ENCODE results near the gene ORAI1. TPM values are rescaled to one million over a fixed set of nuclear protein-coding genes. Genes with fewer than 3 reads are reported as not detected.

The ORAI1 gene
- total and polyA plus RNA-seq, 2 of the 13 experiments (the other 11 are each of a cell fraction or from before 2014, with no cell fraction given), result 9.2 to 17.2 TPM

GRCh38 chr12:121626087-121626852 is at the start of gene ORAI1 (continued):
- TF ChIP-seq FOXA3 (CRISPR knock-in tag; IDR thresholded peaks at IDR 0.05) (peak; percentile 61; the same call in 1 of the 2 replicates), MBD4 (IDR thresholded peaks at IDR 0.05; ENCODE audit: borderline replicate concordance, low read length) (no peak), ZNF567 (CRISPR knock-in tag; IDR thresholded peaks at IDR 0.05; ENCODE audit: borderline replicate concordance) (no peak), HMG20B (CRISPR knock-in tag; conservative IDR thresholded peaks at IDR 0.05) (no peak), RAD51 (IDR thresholded peaks at IDR 0.05; ENCODE audit: borderline replicate concordance) (peak; percentile 95), ATM (IDR thresholded peaks at IDR 0.05; ENCODE audit: borderline replicate concordance) (no peak), FOXA1 (IDR thresholded peaks at IDR 0.05) (no peak), FOXA1 (CRISPR knock-in tag; IDR thresholded peaks at IDR 0.05) (peak; percentile 10; the same call in 1 of the 2 replicates), ZNF775 (CRISPR knock-in tag; IDR thresholded peaks at IDR 0.05; ENCODE audit: borderline replicate concordance) (no peak), NFE2L1 (CRISPR knock-in tag; IDR thresholded peaks at IDR 0.05; ENCODE audit: borderline replicate concordance) (no peak), SRY (CRISPR knock-in tag; IDR thresholded peaks at IDR 0.05) (peak; percentile 43; the same call in 1 of the 2 replicates), KDM2A (CRISPR knock-in tag; IDR thresholded peaks at IDR 0.05; ENCODE audit: borderline replicate concordance, low read depth) (peak; percentile 68; the same call in 1 of the 2 replicates), CSRNP2 (CRISPR knock-in tag; conservative IDR thresholded peaks at IDR 0.05; ENCODE audit: low read depth) (no peak), MAFK (conservative IDR thresholded peaks at IDR 0.05 in 1 of 2, IDR thresholded peaks at IDR 0.05 in 1 of 2; ENCODE audit: low read length in 2 of 2) (no peak), ZNF12 (CRISPR knock-in tag; IDR thresholded peaks at IDR 0.05) (no peak), ZNF572 (CRISPR knock-in tag; IDR thresholded peaks at IDR 0.05) (no peak), NR2F2 (IDR thresholded peaks at IDR 0.05; ENCODE audit: borderline replicate concordance, low read depth) (no peak), KDM5B (CRISPR knock-in tag; IDR thresholded peaks at IDR 0.05; ENCODE audit: borderline replicate concordance) (no peak), ZFP62 (CRISPR knock-in tag; IDR thresholded peaks at IDR 0.05) (no peak)
- TF ChIP-seq, protein P1, sequence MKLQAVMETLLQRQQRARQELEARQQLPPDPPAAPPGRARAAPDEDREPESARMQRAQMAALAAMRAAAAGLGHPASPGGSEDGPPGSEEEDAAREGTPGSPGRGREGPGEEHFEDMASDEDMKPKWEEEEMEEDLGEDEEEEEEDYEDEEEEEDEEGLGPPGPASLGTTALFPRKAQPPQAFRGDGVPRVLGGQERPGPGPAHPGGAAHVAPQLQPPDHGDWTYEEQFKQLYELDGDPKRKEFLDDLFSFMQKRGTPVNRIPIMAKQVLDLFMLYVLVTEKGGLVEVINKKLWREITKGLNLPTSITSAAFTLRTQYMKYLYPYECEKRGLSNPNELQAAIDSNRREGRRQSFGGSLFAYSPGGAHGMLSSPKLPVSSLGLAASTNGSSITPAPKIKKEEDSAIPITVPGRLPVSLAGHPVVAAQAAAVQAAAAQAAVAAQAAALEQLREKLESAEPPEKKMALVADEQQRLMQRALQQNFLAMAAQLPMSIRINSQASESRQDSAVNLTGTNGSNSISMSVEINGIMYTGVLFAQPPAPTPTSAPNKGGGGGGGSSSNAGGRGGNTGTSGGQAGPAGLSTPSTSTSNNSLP (IDR thresholded peaks at IDR 0.05; ENCODE audit: low read depth, low read length), result no peak
- TF ChIP-seq, protein P2, sequence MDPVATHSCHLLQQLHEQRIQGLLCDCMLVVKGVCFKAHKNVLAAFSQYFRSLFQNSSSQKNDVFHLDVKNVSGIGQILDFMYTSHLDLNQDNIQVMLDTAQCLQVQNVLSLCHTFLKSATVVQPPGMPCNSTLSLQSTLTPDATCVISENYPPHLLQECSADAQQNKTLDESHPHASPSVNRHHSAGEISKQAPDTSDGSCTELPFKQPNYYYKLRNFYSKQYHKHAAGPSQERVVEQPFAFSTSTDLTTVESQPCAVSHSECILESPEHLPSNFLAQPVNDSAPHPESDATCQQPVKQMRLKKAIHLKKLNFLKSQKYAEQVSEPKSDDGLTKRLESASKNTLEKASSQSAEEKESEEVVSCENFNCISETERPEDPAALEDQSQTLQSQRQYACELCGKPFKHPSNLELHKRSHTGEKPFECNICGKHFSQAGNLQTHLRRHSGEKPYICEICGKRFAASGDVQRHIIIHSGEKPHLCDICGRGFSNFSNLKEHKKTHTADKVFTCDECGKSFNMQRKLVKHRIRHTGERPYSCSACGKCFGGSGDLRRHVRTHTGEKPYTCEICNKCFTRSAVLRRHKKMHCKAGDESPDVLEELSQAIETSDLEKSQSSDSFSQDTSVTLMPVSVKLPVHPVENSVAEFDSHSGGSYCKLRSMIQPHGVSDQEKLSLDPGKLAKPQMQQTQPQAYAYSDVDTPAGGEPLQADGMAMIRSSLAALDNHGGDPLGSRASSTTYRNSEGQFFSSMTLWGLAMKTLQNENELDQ (CRISPR knock-in tag; IDR thresholded peaks at IDR 0.05; ENCODE audit: borderline replicate concordance), result no peak
- TF ChIP-seq, protein P3, sequence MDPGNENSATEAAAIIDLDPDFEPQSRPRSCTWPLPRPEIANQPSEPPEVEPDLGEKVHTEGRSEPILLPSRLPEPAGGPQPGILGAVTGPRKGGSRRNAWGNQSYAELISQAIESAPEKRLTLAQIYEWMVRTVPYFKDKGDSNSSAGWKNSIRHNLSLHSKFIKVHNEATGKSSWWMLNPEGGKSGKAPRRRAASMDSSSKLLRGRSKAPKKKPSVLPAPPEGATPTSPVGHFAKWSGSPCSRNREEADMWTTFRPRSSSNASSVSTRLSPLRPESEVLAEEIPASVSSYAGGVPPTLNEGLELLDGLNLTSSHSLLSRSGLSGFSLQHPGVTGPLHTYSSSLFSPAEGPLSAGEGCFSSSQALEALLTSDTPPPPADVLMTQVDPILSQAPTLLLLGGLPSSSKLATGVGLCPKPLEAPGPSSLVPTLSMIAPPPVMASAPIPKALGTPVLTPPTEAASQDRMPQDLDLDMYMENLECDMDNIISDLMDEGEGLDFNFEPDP (CRISPR knock-in tag; conservative IDR thresholded peaks at IDR 0.05), result no peak
- TF ChIP-seq, protein P4, sequence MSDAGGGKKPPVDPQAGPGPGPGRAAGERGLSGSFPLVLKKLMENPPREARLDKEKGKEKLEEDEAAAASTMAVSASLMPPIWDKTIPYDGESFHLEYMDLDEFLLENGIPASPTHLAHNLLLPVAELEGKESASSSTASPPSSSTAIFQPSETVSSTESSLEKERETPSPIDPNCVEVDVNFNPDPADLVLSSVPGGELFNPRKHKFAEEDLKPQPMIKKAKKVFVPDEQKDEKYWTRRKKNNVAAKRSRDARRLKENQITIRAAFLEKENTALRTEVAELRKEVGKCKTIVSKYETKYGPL (CRISPR knock-in tag; IDR thresholded peaks at IDR 0.05), result no peak
